Adrenal gland (tissue), 5 donors: ENCODE data around the gene ACOX1.

Experiments
- CTCF ChIP-seq, 6 experiments: fragments of 450-650 bp in 4 of 6; fragments of 200-600 bp in 2 of 6; sonication (generic) in 1 of 6; IDR thresholded peaks; 1 replicate in 5 of 6; 2 replicates in 1 of 6; pipeline versions ENCODE4 v1.5.1 to v1.8.0; 2016 to 2021; ENCODE audit warnings: antibody characterized with exemption in 6 of 6, mild to moderate bottlenecking in 2 of 6, moderate library complexity in 1 of 6
- POLR2A ChIP-seq, 2 donors: fragments of 450-650 bp; IDR thresholded peaks; one replicate each; pipeline ENCODE4 v1.6.1; 2017; ENCODE audit warnings: antibody characterized with exemption in 2 of 2, mild to moderate bottlenecking in 2 of 2, moderate library complexity in 1 of 2
- donor health status: DM: no; HTN: no; CAD: no.

GRCh38 chr17:75913537-75914210 is 65.3 kb downstream of the ACOX1 start:
- no peak for TF ChIP-seq CTCF (IDR thresholded peaks at IDR 0.05)
- no peak for TF ChIP-seq POLR2A (IDR thresholded peaks at IDR 0.05)
